Measurements from ENCODE around the gene RASSF3.

Gene RASSF3

GRCh38 chr12:64670919-64671639 lies 60.8 kb downstream of the RASSF3 start:
- TF ChIP-seq TCF12 (IDR thresholded peaks at IDR 0.05; ENCODE audit: low read depth) (no peak), CEBPB (IDR thresholded peaks at IDR 0.05) (peak; percentile 26; the same call in 1 of the 2 replicates), MAX (IDR thresholded peaks at IDR 0.05) (peak; percentile 52; the same call in 1 of the 2 replicates)

GRCh38 chr12:64671681-64672080 lies 61.4 kb downstream of the RASSF3 start:
- TF ChIP-seq CREB1 (IDR thresholded peaks at IDR 0.05; ENCODE audit: low read depth) (no peak), TAF1 (IDR thresholded peaks at IDR 0.05; ENCODE audit: low read depth) (no peak), ZBTB7A (IDR thresholded peaks at IDR 0.05; ENCODE audit: low read depth) (no peak), REST (IDR thresholded peaks at IDR 0.05; ENCODE audit: low read depth) (no peak), TCF12 (IDR thresholded peaks at IDR 0.05; ENCODE audit: low read depth) (no peak), NFIC (IDR thresholded peaks at IDR 0.05) (no peak), MAX (IDR thresholded peaks at IDR 0.05) (no peak), EGR1 (IDR thresholded peaks at IDR 0.05) (no peak), RAD21 (IDR thresholded peaks at IDR 0.05; ENCODE audit: low read depth) (no peak), USF1 (IDR thresholded peaks at IDR 0.05) (no peak)

- TF ChIP-seq TCF12 (IDR thresholded peaks at IDR 0.05; ENCODE audit: low read depth) = peak; percentile 91
- peak; percentile 95 for TF ChIP-seq NFIC (IDR thresholded peaks at IDR 0.05)
- peak; percentile 62 for TF ChIP-seq TEAD4 (IDR thresholded peaks at IDR 0.05)
- TF ChIP-seq YY1 (IDR thresholded peaks at IDR 0.05; ENCODE audit: low read depth) = peak; percentile 42; the same call in 1 of the 2 replicates
- TF ChIP-seq EGR1 (IDR thresholded peaks at IDR 0.05) = no peak
- no peak for TF ChIP-seq REST (IDR thresholded peaks at IDR 0.05; ENCODE audit: low read depth)
- TF ChIP-seq TAF1 (IDR thresholded peaks at IDR 0.05; ENCODE audit: low read depth) = peak; percentile 58; the same call in 1 of the 2 replicates
- peak; percentile 68 for TF ChIP-seq MAX (IDR thresholded peaks at IDR 0.05)
- TF ChIP-seq ZBTB7A (IDR thresholded peaks at IDR 0.05; ENCODE audit: low read depth) = no peak
- TF ChIP-seq RAD21 (IDR thresholded peaks at IDR 0.05; ENCODE audit: low read depth) = peak; percentile 9; the same call in 1 of the 2 replicates
- TF ChIP-seq EP300 (IDR thresholded peaks at IDR 0.05; ENCODE audit: borderline replicate concordance) = peak; percentile 84; the same call in 1 of the 2 replicates
- TF ChIP-seq CEBPB (IDR thresholded peaks at IDR 0.05) = peak; percentile 45; the same call in 1 of the 2 replicates
Measured at GRCh38 chr12:64672925-64673409, 62.7 kb downstream of the RASSF3 start.

GRCh38 chr12:64673490-64674169 lies 63.3 kb downstream of the RASSF3 start:
- no peak for TF ChIP-seq EGR1 (IDR thresholded peaks at IDR 0.05)
- no peak for TF ChIP-seq REST (IDR thresholded peaks at IDR 0.05; ENCODE audit: low read depth)
- TF ChIP-seq USF1 (IDR thresholded peaks at IDR 0.05) = no peak; the same call in 1 of the 2 replicates
- no peak for TF ChIP-seq YY1 (IDR thresholded peaks at IDR 0.05; ENCODE audit: low read depth)
- no peak for TF ChIP-seq ZBTB7A (IDR thresholded peaks at IDR 0.05; ENCODE audit: low read depth)
- TF ChIP-seq CREB1 (IDR thresholded peaks at IDR 0.05; ENCODE audit: low read depth) = peak; percentile 31; the same call in 1 of the 2 replicates
- TF ChIP-seq TAF1 (IDR thresholded peaks at IDR 0.05; ENCODE audit: low read depth) = no peak
- TF ChIP-seq NFIC (IDR thresholded peaks at IDR 0.05) = peak; percentile 96
- peak; percentile 71 for TF ChIP-seq CEBPB (IDR thresholded peaks at IDR 0.05)
- peak; percentile 98 for TF ChIP-seq EP300 (IDR thresholded peaks at IDR 0.05; ENCODE audit: borderline replicate concordance)
- TF ChIP-seq TCF12 (IDR thresholded peaks at IDR 0.05; ENCODE audit: low read depth) = peak; percentile 97
- peak; percentile 94 for TF ChIP-seq TEAD4 (IDR thresholded peaks at IDR 0.05)
- TF ChIP-seq RAD21 (IDR thresholded peaks at IDR 0.05; ENCODE audit: low read depth) = no peak
- TF ChIP-seq MAX (IDR thresholded peaks at IDR 0.05) = peak; percentile 77
- TF ChIP-seq FOXM1 (IDR thresholded peaks at IDR 0.05; ENCODE audit: borderline replicate concordance, low read depth) = peak; percentile 98

Measured in Ishikawa (cell line).